ENCODE data around the gene RFX5. TPM values are rescaled to one million over a fixed set of nuclear protein-coding genes. Genes with fewer than 3 reads are reported as not detected.

RFX5 gene
- total RNA-seq, 1 experiment from 2014 or later: 73.6 TPM

DNA sequence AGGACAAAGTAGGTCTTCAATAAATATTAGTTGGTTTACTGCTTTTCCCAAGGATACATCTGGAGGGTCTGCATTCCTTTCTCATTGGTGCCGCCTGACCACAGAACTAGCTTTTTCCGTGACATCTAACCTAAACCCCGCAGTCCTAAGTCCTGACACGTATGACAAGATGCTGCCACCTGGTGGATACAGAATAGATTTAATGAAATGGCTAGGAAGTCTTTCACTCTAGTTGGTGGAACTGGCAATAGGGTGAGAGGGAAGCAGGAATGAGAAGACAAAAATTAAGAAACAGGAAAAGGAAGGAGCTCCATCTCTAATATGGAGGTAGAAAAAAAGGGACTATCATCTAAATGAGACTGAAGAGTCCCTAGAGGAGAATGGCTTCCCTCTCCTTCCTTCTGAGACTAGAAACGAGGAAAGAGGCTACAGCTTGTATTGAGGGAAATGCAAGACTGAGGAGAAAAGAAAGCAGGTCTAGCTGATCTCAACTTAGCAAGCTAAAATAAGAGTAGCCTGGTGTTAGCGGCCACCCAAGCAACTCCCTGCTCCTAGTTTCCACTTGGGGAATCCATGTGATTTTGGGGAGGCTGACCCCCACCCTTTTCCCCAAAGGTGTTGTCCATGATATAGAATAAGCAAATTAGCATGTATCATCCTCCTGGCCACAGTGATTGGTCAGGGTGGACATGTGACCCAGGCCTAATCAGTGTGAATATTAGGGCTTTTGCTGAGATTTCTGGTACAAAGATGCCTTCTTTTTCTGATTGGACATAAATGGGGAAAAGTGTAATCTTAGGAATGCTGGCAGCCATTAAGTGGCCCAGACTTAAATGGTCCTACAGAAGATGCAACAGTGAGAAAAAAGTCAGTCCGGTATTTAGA is 5.9 kb downstream of the RFX5 start:
- H3K9me3 ChIP-seq (ENCODE audit: insufficient read depth, low read depth): no peaks in the 10 kb centered on the region
- ChIA-PET POLR2A (ENCODE audit: unreplicated experiment) (interaction anchor here (0.6 to 1.0 kb wide), 6 partner anchors 9 to 644 kb away, joined by 3 to 6 read pairs (median 4); no protein-coding TSS in a partner anchor), CTCF (interaction anchor here (0.6 to 2.4 kb wide), 12 partner anchors 11 to 564 kb away, joined by 3 to 32 read pairs (median 4); partner anchors contain the start of genes PI4KB and PSMB4)
- peaks cover 4% of the 10 kb centered on the region; the same call in 1 of the 2 replicates for H3K79me2 ChIP-seq (ENCODE audit: low read depth)
- H3K36me3 ChIP-seq (ENCODE audit: low read depth): peaks cover 4% of the 10 kb centered on the region; the same call in 1 of the 2 replicates
- no peaks in the 10 kb centered on the region for H3K9me2 ChIP-seq (ENCODE audit: insufficient read depth)
- H3F3A ChIP-seq (ENCODE audit: insufficient read depth, low read depth): peaks cover 21% of the 10 kb centered on the region
- H3K4me1 ChIP-seq (replicated peaks; ENCODE audit: insufficient read depth): peaks cover 2% of the 10 kb centered on the region; the same call in 1 of the 2 replicates
- peak; percentile 41 to 76 for DNase-seq
- no peak overlapping the region for H3K4me2 ChIP-seq
- peak; percentile 85 for TF ChIP-seq CTCF (conservative IDR thresholded peaks at IDR 0.05)
- TF ChIP-seq EZH2 (IDR thresholded peaks at IDR 0.05; ENCODE audit: low read depth): no peak
- peak overlapping the region; percentile 32 for H3K27ac ChIP-seq
- no peaks in the 10 kb centered on the region for H4K20me1 ChIP-seq (ENCODE audit: insufficient read depth)
- no TSS peak for BruUV-seq (replicated peaks)
- no peak overlapping the region for H2AFZ ChIP-seq
- intact Hi-C loops (cut with micrococcal nuclease; ENCODE audit: unreplicated experiment): loop anchor here (1.0 to 5.0 kb wide), 2 partner anchors 40 to 144 kb away; partner anchors contain the start of gene PIP5K1A
- no peak overlapping the region for H3K4me3 ChIP-seq
- no peaks in the 10 kb centered on the region for H3K27me3 ChIP-seq (ENCODE audit: insufficient read depth, low read depth)

DNA sequence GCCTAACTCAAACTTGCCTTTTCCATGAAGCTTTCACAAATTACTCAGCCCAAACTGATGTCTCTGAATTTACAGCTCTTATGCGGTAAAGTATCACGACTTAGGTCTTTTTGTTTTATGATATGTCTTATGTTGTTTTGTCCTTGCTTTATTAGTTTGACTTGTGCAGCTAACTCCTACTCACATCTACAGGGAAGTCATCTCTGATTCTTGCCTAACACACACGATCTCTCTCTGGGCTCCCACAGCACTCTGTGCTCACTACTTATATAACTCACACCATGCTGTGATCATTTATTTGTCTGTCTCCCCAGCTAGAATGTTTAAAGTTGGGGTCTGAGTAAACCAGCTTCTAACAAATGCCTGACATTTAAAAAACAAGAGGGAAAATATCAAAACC is 10.5 kb downstream of the RFX5 start:
- Histone ChIP-seq H3K9me3 (ENCODE audit: insufficient read depth, low read depth) (no peaks in the 10 kb centered on the region), H3K36me3 (ENCODE audit: low read depth) (no peaks in the 10 kb centered on the region), H4K20me1 (ENCODE audit: insufficient read depth) (no peaks in the 10 kb centered on the region), H3K27ac (no peak overlapping the region), H3K79me2 (ENCODE audit: low read depth) (no peaks in the 10 kb centered on the region), H3F3A (ENCODE audit: insufficient read depth, low read depth) (peaks cover 16% of the 10 kb centered on the region), H3K4me1 (replicated peaks; ENCODE audit: insufficient read depth) (no peaks in the 10 kb centered on the region), H3K27me3 (ENCODE audit: insufficient read depth, low read depth) (no peaks in the 10 kb centered on the region), H3K9me2 (ENCODE audit: insufficient read depth) (no peaks in the 10 kb centered on the region), H3K4me3 (no peak overlapping the region), H3K4me2 (no peak overlapping the region), H2AFZ (no peak overlapping the region)
- DNase-seq: no peak
- ChIA-PET POLR2A (ENCODE audit: unreplicated experiment) (no interaction called here), CTCF (interaction anchor here (0.6 to 0.7 kb wide), 2 partner anchors 44 to 263 kb away, joined by 3 read pairs; no protein-coding TSS in a partner anchor)
- intact Hi-C loops (cut with micrococcal nuclease; ENCODE audit: unreplicated experiment): no loop called here
- BruUV-seq (replicated peaks): no TSS peak
- TF ChIP-seq CTCF (conservative IDR thresholded peaks at IDR 0.05) (no peak), EZH2 (IDR thresholded peaks at IDR 0.05; ENCODE audit: low read depth) (no peak)

DNA sequence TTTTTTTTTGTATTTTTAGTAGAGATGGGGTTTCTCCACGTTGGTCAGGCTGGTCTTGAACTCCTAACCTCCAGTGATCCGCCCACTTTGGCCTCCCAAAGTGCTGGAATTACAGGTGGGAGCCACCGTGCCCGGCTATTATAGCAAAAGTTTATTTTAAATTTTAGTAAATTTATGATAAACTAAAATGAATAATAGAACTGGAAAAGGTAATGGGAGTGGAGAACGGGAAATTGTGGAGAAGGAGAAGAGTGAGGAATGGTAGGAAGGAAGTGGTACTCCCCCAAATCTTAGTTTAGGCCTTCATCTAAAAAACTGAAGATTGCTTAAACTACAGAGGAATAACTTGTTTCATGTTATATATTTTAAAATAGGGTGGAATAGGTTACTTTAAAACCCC is 12.2 kb downstream of the RFX5 start:
- no TSS peak for BruUV-seq (replicated peaks)
- Histone ChIP-seq H3K9me3 (ENCODE audit: insufficient read depth, low read depth) (no peaks in the 10 kb centered on the region), H3K4me3 (no peak overlapping the region), H4K20me1 (ENCODE audit: insufficient read depth) (no peaks in the 10 kb centered on the region), H3K4me1 (replicated peaks; ENCODE audit: insufficient read depth) (no peaks in the 10 kb centered on the region), H3K27ac (no peak overlapping the region), H2AFZ (no peak overlapping the region), H3K4me2 (no peak overlapping the region), H3F3A (ENCODE audit: insufficient read depth, low read depth) (0 out of 2 replicates have a peak, but pooled peaks cover 9% of the 10 kb centered on the region), H3K36me3 (ENCODE audit: low read depth) (no peaks in the 10 kb centered on the region), H3K27me3 (ENCODE audit: insufficient read depth, low read depth) (no peaks in the 10 kb centered on the region), H3K79me2 (ENCODE audit: low read depth) (no peaks in the 10 kb centered on the region), H3K9me2 (ENCODE audit: insufficient read depth) (no peaks in the 10 kb centered on the region)
- TF ChIP-seq CTCF (conservative IDR thresholded peaks at IDR 0.05): no peak
- TF ChIP-seq EZH2 (IDR thresholded peaks at IDR 0.05; ENCODE audit: low read depth): no peak
- POLR2A ChIA-PET (ENCODE audit: unreplicated experiment): no interaction called here
- no peak for DNase-seq
- intact Hi-C loops (cut with micrococcal nuclease; ENCODE audit: unreplicated experiment): no loop called here
- CTCF ChIA-PET: no interaction called here

All from PC-9 (cell line).